ENCODE data around the gene SUN2.

DNA sequence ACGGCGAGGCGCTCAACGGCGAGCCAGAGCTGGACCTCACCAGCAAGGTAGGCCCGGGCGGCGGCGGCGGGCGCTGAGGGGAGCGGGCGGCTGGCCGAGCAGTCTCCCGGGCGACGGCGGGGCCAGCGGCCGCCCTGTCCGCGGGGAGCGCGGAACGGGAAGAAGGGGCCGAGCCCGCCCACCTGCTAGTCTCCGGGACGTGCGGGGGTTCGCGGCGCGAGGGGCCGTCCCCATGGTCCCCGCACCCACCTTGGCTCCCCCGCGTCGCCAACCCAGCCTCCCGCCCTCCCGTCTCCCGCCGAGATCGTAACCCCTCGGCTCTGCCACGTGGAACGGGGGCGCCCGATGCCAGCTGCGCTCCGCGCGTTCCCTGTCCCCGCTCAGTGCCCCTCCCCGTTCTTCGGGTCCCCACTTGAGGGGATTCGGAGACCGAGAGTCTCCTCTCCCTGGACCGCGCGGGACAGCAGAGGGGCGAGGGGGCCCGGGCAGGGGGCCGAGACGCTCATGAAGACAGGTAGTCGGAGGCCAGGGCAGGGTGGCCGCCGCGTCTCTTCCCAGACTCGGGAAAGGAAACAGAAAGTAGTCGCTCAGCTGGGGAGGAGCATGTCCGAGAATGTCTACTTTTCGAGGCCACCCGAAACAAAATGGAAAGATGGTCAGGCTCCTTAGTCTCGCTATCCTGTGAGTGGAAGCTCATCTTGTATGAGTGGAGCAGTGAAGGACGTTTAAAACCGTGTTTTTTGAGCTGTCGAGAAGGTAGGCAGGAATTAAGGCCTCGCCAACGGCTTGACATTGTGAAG, 49.5 kb downstream of the SUN2 start:
- TF ChIP-seq YY1 (IDR thresholded peaks at IDR 0.05; ENCODE audit: low read depth) (no peak), EP300 (IDR thresholded peaks at IDR 0.05; ENCODE audit: borderline replicate concordance) (no peak), RAD21 (IDR thresholded peaks at IDR 0.05; ENCODE audit: low read depth) (no peak)
- TF ChIP-seq, protein P1, sequence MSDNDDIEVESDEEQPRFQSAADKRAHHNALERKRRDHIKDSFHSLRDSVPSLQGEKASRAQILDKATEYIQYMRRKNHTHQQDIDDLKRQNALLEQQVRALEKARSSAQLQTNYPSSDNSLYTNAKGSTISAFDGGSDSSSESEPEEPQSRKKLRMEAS (IDR thresholded peaks at IDR 0.05) = peak; percentile 72
- TF ChIP-seq, protein P2, sequence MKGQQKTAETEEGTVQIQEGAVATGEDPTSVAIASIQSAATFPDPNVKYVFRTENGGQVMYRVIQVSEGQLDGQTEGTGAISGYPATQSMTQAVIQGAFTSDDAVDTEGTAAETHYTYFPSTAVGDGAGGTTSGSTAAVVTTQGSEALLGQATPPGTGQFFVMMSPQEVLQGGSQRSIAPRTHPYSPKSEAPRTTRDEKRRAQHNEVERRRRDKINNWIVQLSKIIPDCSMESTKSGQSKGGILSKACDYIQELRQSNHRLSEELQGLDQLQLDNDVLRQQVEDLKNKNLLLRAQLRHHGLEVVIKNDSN (IDR thresholded peaks at IDR 0.05) = no peak
